IPS DF 4.7 (cell line): ENCODE measurements around the gene DDX60.
"Not testable (repeated sequence)": the region's sequence is repeated elsewhere in the genome, so short reads cannot be mapped to it uniquely, and the experiment has no call there.

Source experiments
- DNase-seq: peaks from one replicate; pipeline ENCODE4 v3.0.0-alpha.2; 2013; ENCODE audit warnings: low spot score; ENCODE audit errors: extremely low read depth

DDX60 gene

DNA sequence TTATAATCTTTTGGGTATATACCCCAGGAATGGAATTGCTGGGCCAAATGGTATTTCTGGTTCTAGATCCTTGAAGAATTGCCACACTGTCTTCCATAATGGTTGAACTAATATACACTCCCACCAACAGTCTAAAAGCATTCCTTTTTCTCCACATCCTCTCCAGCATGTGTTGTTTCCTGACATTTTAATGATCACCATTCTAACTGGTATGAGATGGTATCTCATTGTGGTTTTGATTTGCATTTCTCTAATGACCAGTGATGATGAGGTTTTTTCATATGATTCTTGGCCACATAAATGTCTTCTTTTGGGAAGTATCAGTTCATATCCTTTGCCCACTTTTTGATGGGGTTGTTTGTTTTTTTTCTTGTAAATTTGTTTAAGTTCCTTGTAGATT is 105.0 kb downstream of the DDX60 start:
- DNase-seq: not testable (repeated sequence)

DNA sequence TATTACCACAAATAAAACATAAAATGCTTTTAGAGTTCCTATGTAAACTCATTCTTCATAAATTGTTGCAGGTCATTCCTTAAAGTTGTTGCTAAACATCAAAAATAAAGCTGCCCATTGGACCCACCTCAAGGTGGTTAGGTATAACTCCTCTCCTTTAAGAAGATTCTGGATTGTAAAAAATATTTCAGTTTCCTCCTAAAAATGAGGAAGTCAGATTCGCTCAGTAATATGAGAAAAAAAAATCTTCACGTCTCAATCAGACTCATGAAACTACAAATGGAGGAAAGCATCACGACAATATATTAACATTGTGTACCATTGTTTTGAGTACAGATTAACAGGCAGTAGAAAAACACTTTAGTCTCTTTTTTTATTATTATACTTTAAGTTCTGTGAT is 105.9 kb downstream of the DDX60 start:
- DNase-seq: no peak

DNA sequence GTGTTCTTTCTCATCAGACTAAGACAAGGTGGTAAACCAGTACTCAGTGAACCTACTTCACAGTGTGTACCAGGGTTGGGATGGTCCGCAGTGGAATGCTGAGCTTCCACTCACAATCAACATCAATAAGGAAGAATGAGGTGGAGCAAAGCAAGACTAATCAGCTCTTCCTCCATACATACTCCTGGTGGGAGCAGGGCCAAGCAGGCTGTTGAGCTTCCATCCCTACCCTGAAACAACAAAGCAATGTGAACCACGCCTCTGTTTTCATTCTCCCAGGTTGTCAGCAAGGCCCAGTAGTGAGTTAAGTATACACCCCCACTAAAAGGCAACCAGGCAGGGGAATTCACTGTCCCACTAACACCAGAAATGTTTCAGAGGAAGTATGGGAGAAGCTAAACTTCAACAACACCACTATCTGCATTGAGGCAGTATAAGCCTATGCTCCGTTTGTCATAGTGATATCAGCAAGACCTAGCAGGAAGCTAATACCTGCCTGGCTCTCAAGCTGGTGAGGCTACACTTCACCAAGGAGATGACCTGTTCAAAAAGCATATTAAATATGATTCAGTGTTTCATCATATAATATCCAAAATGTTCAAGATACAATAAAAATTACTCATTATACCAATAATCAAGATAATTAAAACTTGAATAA is 109.5 kb downstream of the DDX60 start:
- no peak for DNase-seq

DNA sequence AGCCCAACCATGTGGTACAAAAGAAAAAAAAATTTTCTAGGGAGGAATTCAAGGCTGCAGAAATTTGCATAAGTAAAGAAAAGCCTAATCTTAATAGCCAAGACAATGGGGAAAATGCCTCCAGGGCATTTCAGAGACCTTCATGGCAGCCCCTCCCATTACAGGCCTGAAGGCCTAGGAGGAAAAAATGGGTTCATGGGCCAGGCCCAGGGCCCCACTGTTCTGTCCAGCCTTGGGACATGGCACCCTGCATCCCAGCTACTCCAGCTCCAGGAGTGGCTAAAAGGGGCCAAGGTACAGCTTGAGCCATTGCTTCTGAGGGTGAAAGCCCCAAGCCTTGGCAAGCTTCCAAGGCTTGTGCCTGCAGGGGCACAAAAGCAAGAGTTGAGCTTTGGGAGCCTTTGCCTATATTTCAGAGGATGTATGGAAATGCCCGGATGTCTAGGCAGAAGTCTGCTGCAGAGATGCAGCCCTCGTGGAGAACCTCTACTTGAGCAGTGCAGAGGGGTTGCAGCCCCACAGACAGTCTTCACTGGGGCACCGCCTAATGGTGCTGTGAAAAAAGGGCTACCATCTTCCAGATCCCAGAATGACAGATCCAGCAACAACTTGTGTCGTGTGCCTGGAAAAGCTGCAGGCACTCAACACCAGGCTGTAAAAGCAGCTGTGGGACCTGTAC is 115.2 kb downstream of the DDX60 start:
- no peak for DNase-seq

DNA sequence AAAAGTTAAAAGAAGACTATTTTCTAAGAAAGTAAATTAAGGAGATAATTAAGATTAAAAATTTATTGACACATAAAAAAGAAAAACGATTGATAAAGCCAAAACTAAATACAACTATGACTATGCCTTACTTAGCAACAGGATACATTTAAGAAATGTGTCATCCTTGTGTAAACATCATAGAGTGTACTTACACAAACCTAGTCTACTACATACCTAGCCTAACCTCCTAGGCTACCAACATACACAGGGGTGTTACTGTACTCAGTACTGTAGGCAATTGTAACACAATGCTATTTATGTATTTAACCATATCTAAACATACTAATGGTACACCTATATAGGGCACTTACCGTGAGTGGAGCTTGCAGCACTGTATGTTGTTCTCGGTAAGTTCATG is 117.9 kb downstream of the DDX60 start:
- no peak for DNase-seq

DNA sequence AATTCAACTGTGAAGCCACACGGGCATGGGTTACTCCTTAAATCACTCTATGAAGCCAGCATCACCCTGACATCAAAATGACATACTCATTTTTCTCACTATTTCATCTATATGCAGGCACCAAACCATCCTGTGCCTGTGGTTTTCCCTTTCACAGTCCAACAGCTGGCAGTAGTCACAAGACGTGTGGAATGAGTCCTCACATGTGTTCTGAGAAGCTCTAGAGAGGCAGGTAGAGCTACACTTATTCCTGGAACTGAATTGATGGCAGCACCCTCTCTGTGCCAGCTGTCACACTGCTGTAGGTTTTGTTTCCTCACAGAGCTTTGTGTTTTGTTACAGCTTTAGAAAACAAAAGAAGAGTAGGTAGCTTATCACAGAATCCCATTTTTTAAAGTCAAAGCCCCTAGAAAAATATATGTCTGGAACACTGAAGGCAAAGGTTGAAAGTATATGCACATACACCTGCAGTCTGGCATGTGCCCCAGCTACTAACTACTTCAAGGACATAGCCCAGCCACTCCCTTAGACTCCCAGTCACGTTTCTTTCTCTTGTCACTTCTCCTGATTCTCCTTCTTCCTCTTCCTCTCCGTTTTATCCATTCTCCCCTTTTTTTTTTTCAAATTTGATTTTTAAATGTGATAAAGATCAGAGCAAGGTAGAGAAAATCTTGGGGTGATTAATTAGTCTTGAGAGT is 119.1 kb downstream of the DDX60 start:
- DNase-seq: no peak

DNA sequence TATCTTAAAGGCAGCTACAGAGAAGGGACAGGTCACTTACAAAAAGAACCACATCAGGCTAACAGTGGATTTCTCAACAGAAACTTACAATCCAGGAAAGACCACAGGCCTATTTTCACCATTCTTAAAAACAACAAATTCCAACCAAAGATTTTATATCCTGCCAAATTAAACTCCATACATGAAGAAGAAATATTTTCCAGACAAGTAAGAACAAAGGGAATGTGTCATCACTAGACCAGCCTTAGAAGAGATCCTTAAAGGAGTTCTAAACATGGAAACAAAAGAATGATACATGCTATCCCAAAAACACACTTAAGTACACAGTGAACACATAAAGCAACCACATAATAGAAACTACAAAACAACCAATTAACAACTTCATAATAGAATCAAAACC is 120.6 kb downstream of the DDX60 start:
- no peak for DNase-seq

DNA sequence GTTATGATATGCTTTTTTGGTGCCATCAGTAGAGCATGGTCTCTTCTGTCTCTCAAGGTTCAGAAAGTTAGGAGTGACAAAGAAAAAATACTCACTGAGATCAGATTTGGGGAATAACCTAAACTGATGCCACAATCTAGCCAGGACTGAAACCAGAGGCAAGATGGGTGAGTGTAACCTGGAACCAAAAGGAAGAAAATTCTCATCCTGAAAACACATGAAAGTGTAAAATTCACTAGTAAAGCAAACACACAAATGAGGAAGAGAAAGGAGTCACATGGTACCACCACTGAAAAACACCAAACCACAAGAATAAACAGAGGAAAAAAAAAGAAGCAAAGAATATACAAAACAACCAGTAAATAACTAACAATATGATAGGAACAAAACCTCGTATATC is 129.8 kb downstream of the DDX60 start:
- DNase-seq: no peak

DNA sequence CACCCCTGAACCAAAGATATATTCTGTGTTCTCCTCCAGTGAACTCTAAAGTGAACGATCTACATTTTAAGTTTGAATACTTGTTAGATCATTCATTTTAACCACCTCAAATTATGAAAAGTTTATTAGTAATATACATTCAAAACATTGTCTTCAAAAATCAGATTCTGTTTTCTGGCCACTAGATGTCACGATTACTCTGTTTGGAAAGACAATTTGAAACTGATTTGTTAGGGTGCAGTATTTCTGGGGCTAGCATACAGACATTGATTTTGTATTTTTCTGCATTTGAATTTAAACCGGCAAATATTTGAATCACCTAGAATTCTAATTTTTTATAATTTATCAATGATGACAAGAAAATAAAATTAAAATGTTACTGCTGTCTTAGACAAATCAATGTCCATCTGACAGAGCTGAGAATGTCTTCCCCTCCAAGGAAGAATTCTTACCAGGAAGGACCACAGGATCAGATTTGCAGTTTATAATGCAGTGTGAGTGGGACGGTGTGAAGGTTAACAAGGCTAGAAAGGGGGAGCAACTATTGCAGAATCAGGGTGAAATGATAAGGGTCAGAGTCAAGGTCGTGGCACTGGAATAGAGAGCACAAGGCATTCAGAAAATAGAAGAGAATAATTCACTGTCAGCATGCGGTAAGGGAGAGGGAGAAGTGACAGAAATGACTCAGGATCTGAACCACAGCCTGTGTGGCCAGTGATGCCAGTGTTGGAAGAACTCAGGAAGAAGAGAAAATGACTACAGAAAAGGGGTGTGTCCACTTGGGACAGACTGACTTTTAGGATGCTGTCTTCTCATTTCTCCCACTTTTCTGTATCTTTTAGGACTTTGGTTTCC is 134.6 kb downstream of the DDX60 start:
- DNase-seq: no peak

DNA sequence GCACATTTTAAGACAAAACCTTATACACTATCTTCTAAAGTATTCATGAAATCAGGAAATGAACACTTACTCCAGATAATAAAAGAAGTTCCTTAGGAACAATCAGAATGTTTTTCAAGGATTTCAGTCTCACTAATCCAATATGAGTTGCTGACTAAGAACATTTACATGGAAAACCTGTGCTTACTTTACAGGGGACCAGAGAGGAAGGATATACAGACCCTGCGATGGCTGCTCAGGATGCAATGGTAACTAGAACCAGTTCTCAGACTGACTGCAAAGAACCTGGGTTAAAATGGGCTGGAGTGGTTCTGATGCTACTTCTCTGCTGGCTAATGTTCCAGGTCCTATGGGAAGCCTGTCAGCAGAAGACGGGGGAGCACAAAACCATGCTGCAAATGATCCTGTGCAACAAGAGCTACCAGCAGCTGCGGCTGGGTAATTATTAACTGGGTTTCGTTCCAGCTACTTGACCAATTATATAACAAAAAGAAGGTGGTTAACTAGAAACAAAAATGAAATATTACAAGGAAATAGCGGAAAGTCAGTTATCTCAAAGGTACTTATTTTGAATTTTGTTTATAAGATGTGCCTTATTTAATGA is 140.9 kb downstream of the DDX60 start:
- no peak for DNase-seq

DNA sequence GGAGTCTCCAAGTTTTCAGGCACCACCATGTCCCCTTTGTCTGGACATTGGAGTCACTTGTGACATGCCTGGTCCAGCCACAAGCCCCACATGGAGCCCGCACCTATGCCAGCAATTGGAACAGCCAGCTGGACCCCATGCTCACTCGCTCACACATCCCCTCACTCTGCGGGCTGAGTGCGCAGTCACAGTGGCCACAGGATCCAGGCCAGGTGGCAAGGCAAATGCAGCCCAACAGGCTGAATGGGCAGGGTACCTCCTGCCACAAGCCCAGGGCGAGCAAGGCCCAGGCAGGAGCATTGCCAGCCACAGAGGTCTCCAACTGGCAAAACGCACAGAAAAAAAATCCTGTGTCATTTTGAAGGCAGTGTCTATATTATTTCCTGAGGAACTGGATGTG is 144.2 kb downstream of the DDX60 start:
- no peak for DNase-seq

DNA sequence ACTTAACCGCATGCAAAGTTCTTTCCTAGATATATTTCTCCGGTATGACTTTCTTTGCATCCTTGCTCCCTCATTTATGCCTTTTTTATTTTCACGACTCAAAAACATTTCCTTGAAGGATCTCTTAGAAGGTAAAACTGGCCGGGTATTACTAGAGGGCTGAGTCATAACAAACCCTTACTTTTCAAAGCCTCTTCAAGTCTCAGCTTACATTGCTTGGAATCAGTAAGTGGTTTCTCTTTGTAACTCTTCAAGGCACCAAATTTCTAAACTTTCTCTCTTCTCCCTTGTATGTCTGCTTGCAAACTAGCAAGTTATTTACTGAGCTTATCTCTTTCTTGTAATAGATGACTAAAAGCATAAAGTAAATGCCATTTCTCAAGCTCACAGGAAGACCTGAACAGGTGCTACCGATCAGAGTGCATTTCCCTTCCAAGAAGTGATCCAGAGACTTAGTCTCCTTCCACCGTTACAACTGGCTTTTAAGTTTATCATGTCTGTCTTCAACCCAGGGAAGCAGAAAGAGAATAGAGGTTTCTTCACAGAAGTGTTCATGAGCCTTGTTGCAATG is 150.8 kb downstream of the DDX60 start:
- DNase-seq: no peak
